BJ (cell line): ENCODE measurements around the gene STXBP6. TPM values are rescaled to one million over a fixed set of nuclear protein-coding genes. Genes with fewer than 3 reads are reported as not detected.

ENCODE experiments used
- CTCF ChIA-PET: fragments of 350-600 bp; formaldehyde crosslinking; extraction: SDS; loops from one replicate; lab custom pipeline; 2021; ENCODE audit warnings: antibody characterized with exemption, inconsistent platforms; lab: Yijun Ruan, JAX
- POLR2A ChIA-PET: fragments of 300-600 bp; sonication (Branson Sonifier 250); formaldehyde crosslinking; extraction: SDS; loops from one replicate; lab custom pipeline; 2021; ENCODE audit warnings: antibody characterized with exemption; lab: Charles Lee
- DNase-seq: peaks from one replicate; pipeline ENCODE4 v3.0.0-alpha.2; 2011; ENCODE audit warnings: low read depth
- H3K27me3 ChIP-seq: 2 replicates; pipeline ENCODE4 v1.6.0; 2011; ENCODE audit warnings: low read length; ENCODE audit not compliant: control insufficient read depth, insufficient read depth
- H3K36me3 ChIP-seq: 2 replicates; pipeline ENCODE4 v1.5.1; 2011; ENCODE audit warnings: low read length; ENCODE audit not compliant: control insufficient read depth, insufficient read depth
- H3K4me3 ChIP-seq: 2 replicates; pipeline ENCODE4 v1.5.1; 2011; ENCODE audit warnings: low read depth, mild to moderate bottlenecking, control low read depth, low read length
- CTCF ChIP-seq: IDR thresholded peaks from 2 replicates; pipeline ENCODE4 v1.5.1; 2011; ENCODE audit warnings: low read depth, mild to moderate bottlenecking, control low read depth, inconsistent platforms, low read length, moderate library complexity; ENCODE audit not compliant: insufficient read depth
- polyA plus RNA-seq: library from polyadenylated mRNA; depleted of rRNA; stranded (reverse); fragments of >200 nt; gene quantifications from 2 replicates; pipeline ENCODE4 v1.2.3, GENCODE V29; 2011

STXBP6 gene
- polyA plus RNA-seq, 1 experiment = 12.1 TPM

- no peak for TF ChIP-seq CTCF
- H3K4me3 ChIP-seq = no peak overlapping the region
- H3K36me3 ChIP-seq = no peaks in the 10 kb centered on the region
- H3K27me3 ChIP-seq = no peaks in the 10 kb centered on the region
- ChIA-PET CTCF (interaction anchor here (1.0 to 1.5 kb wide), 2 partner anchors 9 to 101 kb away, joined by 3 to 4 read pairs; no protein-coding TSS in a partner anchor), POLR2A (interaction anchor here (0.5 kb wide), 1 partner anchor 12 kb away, joined by 3 read pairs; no protein-coding TSS in a partner anchor)
- no peak for DNase-seq
Observed at GRCh38 chr14:24928386-24928900, 121.5 kb downstream of the STXBP6 start.

- ChIA-PET POLR2A (interaction anchor here (0.5 kb wide), 1 partner anchor 11 kb away, joined by 3 read pairs; no protein-coding TSS in a partner anchor), CTCF (interaction anchor here (1.0 kb wide), 1 partner anchor 100 kb away, joined by 3 read pairs; no protein-coding TSS in a partner anchor)
- Histone ChIP-seq H3K27me3 (no peaks in the 10 kb centered on the region), H3K36me3 (no peaks in the 10 kb centered on the region), H3K4me3 (no peak overlapping the region)
- TF ChIP-seq CTCF = no peak
- no peak for DNase-seq
Observed at GRCh38 chr14:24927809-24928208, 122.1 kb downstream of the STXBP6 start.

DNA sequence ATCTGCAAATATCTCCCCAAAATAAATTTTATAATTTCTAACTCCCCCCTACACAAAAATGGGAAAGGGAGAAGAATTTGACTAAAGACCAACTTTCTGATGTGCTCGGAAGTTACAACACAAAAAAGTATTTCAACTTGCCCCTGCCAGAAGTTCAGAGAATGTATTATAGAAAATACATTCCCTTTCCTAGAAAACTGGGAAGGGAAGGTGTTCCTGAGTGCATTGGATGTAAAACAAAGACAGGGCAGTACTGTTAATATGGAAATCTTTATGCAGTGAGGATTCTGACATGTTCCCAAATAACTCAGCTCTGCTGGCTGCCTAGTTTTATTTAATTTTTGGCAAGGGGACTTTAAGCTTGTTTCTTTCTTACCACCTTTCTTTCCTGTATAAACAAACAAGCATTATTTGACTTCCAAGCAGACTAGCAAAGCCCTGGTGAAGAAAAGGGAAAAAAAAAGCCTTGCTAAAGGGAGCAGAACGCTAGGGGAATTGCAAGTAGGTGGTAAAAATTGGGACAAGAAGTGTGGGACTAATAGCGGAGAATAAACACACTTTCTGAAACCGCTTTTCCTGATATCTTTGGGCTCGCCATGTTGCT lies 124.1 kb downstream of the STXBP6 start:
- Histone ChIP-seq H3K27me3 (no peaks in the 10 kb centered on the region), H3K4me3 (no peak overlapping the region), H3K36me3 (no peaks in the 10 kb centered on the region)
- ChIA-PET CTCF (interaction anchor here (0.9 kb wide), 1 partner anchor 89 kb away, joined by 3 read pairs; no protein-coding TSS in a partner anchor), POLR2A (no interaction called here)
- no peak for DNase-seq
- TF ChIP-seq CTCF = no peak

- TF ChIP-seq CTCF = no peak
- H3K27me3 ChIP-seq = no peaks in the 10 kb centered on the region
- CTCF ChIA-PET = no interaction called here
- H3K4me3 ChIP-seq = no peak overlapping the region
- POLR2A ChIA-PET = no interaction called here
- DNase-seq = no peak
- H3K36me3 ChIP-seq = no peaks in the 10 kb centered on the region
Observed at GRCh38 chr14:24924544-24924943, 125.4 kb downstream of the STXBP6 start.

DNA sequence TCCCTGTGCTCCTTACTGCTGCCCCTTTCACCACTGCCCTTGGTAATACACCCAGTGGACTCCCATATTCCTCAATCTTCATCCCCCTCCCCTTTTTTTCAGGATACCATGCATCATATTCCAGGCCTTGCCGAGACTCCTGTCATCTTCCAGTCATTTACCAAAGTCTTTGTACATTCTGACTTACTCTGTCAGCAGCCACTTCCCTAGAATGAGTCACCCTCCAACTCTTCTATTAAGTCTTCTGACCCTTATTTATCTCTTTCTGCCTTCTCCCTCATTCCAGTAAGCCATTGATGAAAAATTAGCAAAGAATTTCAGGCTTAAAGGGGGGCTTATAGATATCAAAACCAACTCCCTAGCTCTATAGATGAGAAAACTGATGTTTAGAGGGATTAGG lies 128.0 kb downstream of the STXBP6 start:
- no peak overlapping the region for H3K4me3 ChIP-seq
- H3K27me3 ChIP-seq = no peaks in the 10 kb centered on the region
- no peak for DNase-seq
- CTCF ChIA-PET = interaction anchor here (0.9 kb wide), 1 partner anchor 213 kb away, joined by 3 read pairs; no protein-coding TSS in a partner anchor
- no peaks in the 10 kb centered on the region for H3K36me3 ChIP-seq
- TF ChIP-seq CTCF = no peak
- POLR2A ChIA-PET = no interaction called here
